IMR-90 (cell line): ENCODE measurements around the gene MYO10. TPM values are rescaled to one million over a fixed set of nuclear protein-coding genes. Genes with fewer than 3 reads are reported as not detected.
"Not testable (repeated sequence)": the region's sequence is repeated elsewhere in the genome, so short reads cannot be mapped to it uniquely, and the experiment has no call there.

Source experiments
- ATAC-seq: fragments of 200-7000 bp; cut with Tn5 transposase; 2 replicates; pipeline ENCODE4 v1.9.1; 2020; ENCODE audit warnings: low read depth, mild to moderate bottlenecking, moderate library complexity
- BruUV-seq: library from RNA; stranded (reverse); fragments of 400-500 nt; replicated peaks from 2 replicates; lab custom pipeline; 2021; lab: Mats Ljungman, UMichigan
- CTCF ChIA-PET: fragments of 300-600 bp; formaldehyde crosslinking; extraction: SDS; loops from one replicate; lab custom pipeline; 2021; ENCODE audit warnings: antibody characterized with exemption; lab: Yijun Ruan, JAX
- POLR2A ChIA-PET: fragments of 300-600 bp; sonication (Branson Sonifier 250); formaldehyde crosslinking; loops from one replicate; lab custom pipeline; 2022; ENCODE audit warnings: antibody characterized with exemption; ENCODE audit not compliant: unreplicated experiment; lab: Charles Lee
- DNase-seq: peaks from one replicate; pipeline ENCODE4 v3.0.0; 2013
- H2AFZ ChIP-seq: replicated peaks from 2 replicates; pipeline ENCODE3; 2013; ENCODE audit warnings: low read length, mild to moderate bottlenecking; ENCODE audit not compliant: poor library complexity
- H2AK5ac ChIP-seq: 2 replicates; pipeline ENCODE4 v1.6.1; 2013; ENCODE audit warnings: low read depth, low read length, inconsistent platforms
- H2AK9ac ChIP-seq: replicated peaks from 2 replicates; pipeline ENCODE3; 2013; ENCODE audit warnings: mild to moderate bottlenecking, low read depth, low read length, moderate library complexity; ENCODE audit not compliant: poor library complexity
- H2BK120ac ChIP-seq: 2 replicates; pipeline ENCODE4 v1.6.1; 2013; ENCODE audit warnings: low read depth, low read length, inconsistent platforms
- H2BK15ac ChIP-seq: 3 replicates; pipeline ENCODE4 v1.6.1; 2013; ENCODE audit warnings: low read depth, low read length, inconsistent platforms
- H2BK20ac ChIP-seq: 2 replicates; pipeline ENCODE4 v1.6.1; 2013; ENCODE audit warnings: low read depth, mild to moderate bottlenecking, inconsistent platforms, low read length, moderate library complexity
- H2BK5ac ChIP-seq: 2 replicates; pipeline ENCODE4 v1.6.1; 2013; ENCODE audit warnings: mild to moderate bottlenecking, low read depth, low read length, inconsistent platforms; ENCODE audit not compliant: poor library complexity, severe bottlenecking
- H3K14ac ChIP-seq: replicated peaks from 2 replicates; pipeline ENCODE4 v1.6.1; 2013; ENCODE audit warnings: low read depth, low read length, inconsistent platforms
- H3K18ac ChIP-seq: 2 replicates; pipeline ENCODE4 v1.6.1; 2013; ENCODE audit warnings: low read depth, low read length, control low read depth
- H3K23ac ChIP-seq: 2 replicates; pipeline ENCODE4 v1.6.1; 2013; ENCODE audit warnings: low read depth, low read length, inconsistent platforms
- H3K27ac ChIP-seq: 2 replicates; pipeline ENCODE4 v1.5.1; 2013; ENCODE audit warnings: mild to moderate bottlenecking, control low read depth, low read length; ENCODE audit not compliant: insufficient read depth
- H3K27me3 ChIP-seq: 2 replicates; pipeline ENCODE4 v1.6.1; 2013; ENCODE audit warnings: low read length; ENCODE audit not compliant: control insufficient read depth, insufficient read depth
- H3K36me3 ChIP-seq: 2 replicates; pipeline ENCODE4 v1.6.1; 2013; ENCODE audit warnings: low read length, mixed read lengths; ENCODE audit not compliant: control insufficient read depth, insufficient read depth
- H3K4ac ChIP-seq: 2 replicates; pipeline ENCODE4 v1.6.1; 2013; ENCODE audit warnings: low read depth, low read length, inconsistent platforms
- H3K4me1 ChIP-seq: 2 replicates; pipeline ENCODE4 v1.6.1; 2013; ENCODE audit warnings: low read length, mixed read lengths; ENCODE audit not compliant: control insufficient read depth, insufficient read depth
- H3K4me2 ChIP-seq: 2 replicates; pipeline ENCODE4 v1.6.1; 2013; ENCODE audit warnings: low read depth, mild to moderate bottlenecking, control low read depth, low read length, moderate library complexity
- H3K4me3 ChIP-seq: 2 replicates; pipeline ENCODE4 v1.5.1; 2013; ENCODE audit warnings: low read depth, mild to moderate bottlenecking, control low read depth, low read length, moderate library complexity; ENCODE audit not compliant: insufficient read depth
- H3K56ac ChIP-seq: 2 replicates; pipeline ENCODE4 v1.6.1; 2013; ENCODE audit warnings: low read length, inconsistent platforms; ENCODE audit not compliant: insufficient read depth; ENCODE audit errors: extremely low read depth
- H3K79me1 ChIP-seq, 2 experiments: 2 replicates each; pipeline ENCODE4 v1.6.1; 2013; ENCODE audit warnings: low read length in 2 of 2, inconsistent platforms in 1 of 2, low read depth in 1 of 2
- H3K9ac ChIP-seq: 2 replicates; pipeline ENCODE4 v1.6.1; 2013; ENCODE audit warnings: low read depth, low read length, control low read depth
- H3K9me1 ChIP-seq: 2 replicates; pipeline ENCODE4 v1.6.1; 2013; ENCODE audit warnings: low read length, inconsistent platforms; ENCODE audit not compliant: insufficient read depth
- H3K9me3 ChIP-seq: 2 replicates; pipeline ENCODE4 v1.6.1; 2013; ENCODE audit warnings: low read length; ENCODE audit not compliant: control insufficient read depth, insufficient read depth
- H4K20me1 ChIP-seq: 2 replicates; pipeline ENCODE4 v1.6.1; 2013; ENCODE audit warnings: low read length, inconsistent platforms; ENCODE audit not compliant: insufficient read depth
- H4K5ac ChIP-seq: 2 replicates; pipeline ENCODE4 v1.6.1; 2013; ENCODE audit warnings: mild to moderate bottlenecking, low read depth, low read length, control low read depth
- H4K8ac ChIP-seq, 2 experiments: 2 replicates each; pipeline ENCODE4 v1.6.1; 2013; ENCODE audit warnings: low read depth in 2 of 2, low read length in 2 of 2, control low read depth in 1 of 2, inconsistent platforms in 1 of 2
- H4K91ac ChIP-seq: 2 replicates; pipeline ENCODE4 v1.6.1; 2013; ENCODE audit warnings: low read depth, low read length, inconsistent platforms; ENCODE audit not compliant: insufficient read depth
- CEBPB ChIP-seq: IDR thresholded peaks from 2 replicates; pipeline ENCODE4 v1.6.1; 2012; ENCODE audit warnings: low read depth, low read length, improper control_type of control experiment
- FOS ChIP-seq: fragments of 150-350 bp; IDR thresholded peaks from 2 replicates; pipeline ENCODE4 v1.6.1; 2016; ENCODE audit warnings: low read depth, low read length
- RAD21 ChIP-seq: IDR thresholded peaks from 2 replicates; pipeline ENCODE4 v1.6.1; 2012; ENCODE audit warnings: low read length, improper control_type of control experiment
- RCOR1 ChIP-seq: IDR thresholded peaks from 2 replicates; pipeline ENCODE4 v1.6.1; 2012; ENCODE audit warnings: mild to moderate bottlenecking, low read length, improper control_type of control experiment; ENCODE audit not compliant: insufficient replicate concordance
- WGBS, 2 experiments: methylation state at CpG; one replicate each; pipeline versions ENCODE4 v1.1.5 to v1.1.7; 2013; ENCODE audit warnings: missing lambda C conversion rate in 2 of 2; ENCODE audit not compliant: insufficient read length in 1 of 2; ENCODE audit errors: extremely low coverage in 2 of 2; 5-methylcytosine and 5-hydroxymethylcytosine counted together
- dilution Hi-C: fragments of 300-500 bp; cut with HindIII; formaldehyde crosslinking; loops from one replicate; pipeline ENCODE4 v1.14.3; 2018; ENCODE audit warnings: low sequenced_read_pairs; ENCODE audit not compliant: unreplicated experiment
- in situ Hi-C: fragments of 300-500 bp; cut with MboI; formaldehyde crosslinking; loops from 3 replicates; pipeline ENCODE4 v1.14.3; 2019; ENCODE audit warnings: low sequenced_read_pairs, inconsistent platforms, mixed read lengths
- intact Hi-C: fragments of 100-400 bp; cut with micrococcal nuclease; formaldehyde crosslinking; loops from 2 replicates; pipeline ENCODE4 v1.10.0; 2022
- polyA plus RNA-seq, 3 experiments: library from polyadenylated mRNA; depleted of rRNA; stranded (reverse); fragments of >200 nt; gene quantifications; 2 replicates each; pipeline ENCODE4 v1.2.3, GENCODE V29; 2012; ENCODE audit warnings: low replicate concordance in 1 of 3
- total RNA-seq: library from RNA; depleted of rRNA; stranded (reverse); fragments of >200 nt; gene quantifications from 2 replicates; pipeline ENCODE4 v1.2.3, GENCODE V29; 2012
- TF ChIP-seq, protein P1 (sequence below): conservative IDR thresholded peaks from 2 replicates; pipeline ENCODE4 v1.5.1; 2012; ENCODE audit warnings: mild to moderate bottlenecking, low read depth, low read length, improper control_type of control experiment

Gene MYO10
- total and polyA plus RNA-seq, 2 of the 4 experiments (the other 2 are of a cell fraction) = 39.9 to 115 TPM

DNA sequence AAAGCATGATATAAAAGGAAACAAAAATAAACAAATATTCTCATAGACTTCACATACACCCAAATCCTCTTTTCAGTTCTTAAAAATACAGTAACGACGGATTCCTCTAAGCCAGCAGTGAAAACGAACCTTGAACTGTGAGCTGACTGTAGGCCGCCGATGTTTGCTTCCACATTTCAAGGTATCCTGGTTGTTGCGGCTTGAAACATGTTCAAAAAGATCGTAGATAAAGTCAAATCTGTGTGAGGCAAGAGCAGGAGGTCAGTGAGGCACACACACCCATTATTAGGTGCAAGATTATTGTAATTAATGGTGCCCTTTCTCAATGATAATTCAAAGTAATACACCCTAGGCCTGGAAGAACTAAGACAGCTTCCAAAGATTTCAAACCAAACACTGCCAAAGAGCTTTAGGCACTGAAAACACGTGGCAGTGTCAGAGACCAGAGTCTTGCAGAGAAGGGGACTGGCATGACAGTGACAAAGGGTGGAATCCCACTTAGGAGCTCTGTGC lies 178.0 kb downstream of the MYO10 start:
- Histone ChIP-seq H2BK15ac (no peak overlapping the region), H3K36me3 (peaks cover 53% of the 10 kb centered on the region), H3K9ac (no peak overlapping the region), H3K18ac (no peak overlapping the region), H2BK5ac (no peak overlapping the region), H3K79me1 (peaks cover 31 to 37% of the 10 kb centered on the region in 2 experiments), H2AK5ac (no peak overlapping the region), H3K9me3 (no peaks in the 10 kb centered on the region), H2BK120ac (no peak overlapping the region), H3K27me3 (no peaks in the 10 kb centered on the region), H3K23ac (peak overlapping the region; percentile 68), H4K8ac (peak overlapping the region in 1 of 2 experiments; percentile 1; a peak in 1 of 4 replicates), H3K4me1 (0 out of 2 replicates have a peak, but pooled peaks cover 1% of the 10 kb centered on the region), H4K5ac (no peak overlapping the region), H2AK9ac (no peak overlapping the region), H3K4me2 (no peak overlapping the region), H3K4me3 (no peak overlapping the region), H4K20me1 (no peaks in the 10 kb centered on the region; the same call in 1 of the 2 replicates), H3K27ac (no peak overlapping the region), H2AFZ (no peak overlapping the region), H3K14ac (no peak overlapping the region), H4K91ac (no peak overlapping the region), H3K9me1 (peaks cover 4% of the 10 kb centered on the region), H3K56ac (no peak overlapping the region), H2BK20ac (no peak overlapping the region), H3K4ac (no peak overlapping the region)
- ChIA-PET CTCF (interaction anchor here (0.7 kb wide), 1 partner anchor 432 kb away, joined by 4 read pairs; no protein-coding TSS in a partner anchor), POLR2A (no interaction called here)
- TF ChIP-seq FOS (no peak), RAD21 (no peak), CEBPB (no peak), RCOR1 (no peak)
- TF ChIP-seq, protein P1, sequence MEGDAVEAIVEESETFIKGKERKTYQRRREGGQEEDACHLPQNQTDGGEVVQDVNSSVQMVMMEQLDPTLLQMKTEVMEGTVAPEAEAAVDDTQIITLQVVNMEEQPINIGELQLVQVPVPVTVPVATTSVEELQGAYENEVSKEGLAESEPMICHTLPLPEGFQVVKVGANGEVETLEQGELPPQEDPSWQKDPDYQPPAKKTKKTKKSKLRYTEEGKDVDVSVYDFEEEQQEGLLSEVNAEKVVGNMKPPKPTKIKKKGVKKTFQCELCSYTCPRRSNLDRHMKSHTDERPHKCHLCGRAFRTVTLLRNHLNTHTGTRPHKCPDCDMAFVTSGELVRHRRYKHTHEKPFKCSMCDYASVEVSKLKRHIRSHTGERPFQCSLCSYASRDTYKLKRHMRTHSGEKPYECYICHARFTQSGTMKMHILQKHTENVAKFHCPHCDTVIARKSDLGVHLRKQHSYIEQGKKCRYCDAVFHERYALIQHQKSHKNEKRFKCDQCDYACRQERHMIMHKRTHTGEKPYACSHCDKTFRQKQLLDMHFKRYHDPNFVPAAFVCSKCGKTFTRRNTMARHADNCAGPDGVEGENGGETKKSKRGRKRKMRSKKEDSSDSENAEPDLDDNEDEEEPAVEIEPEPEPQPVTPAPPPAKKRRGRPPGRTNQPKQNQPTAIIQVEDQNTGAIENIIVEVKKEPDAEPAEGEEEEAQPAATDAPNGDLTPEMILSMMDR = no peak
- in situ Hi-C loops (no loop called here), dilution Hi-C loops (no loop called here), intact Hi-C loops (no loop called here)
- ATAC-seq (no peak), DNase-seq (no peak)
- BruUV-seq = no TSS peak
- WGBS, 2 experiments = 17% methylated on average over 1 of the region's 8 CpGs; no CpG with 5 or more reads in 1 of the 2 experiments

- H3K27me3 ChIP-seq, H4K8ac ChIP-seq, H3K4ac ChIP-seq, H3K4me2 ChIP-seq, H3K14ac ChIP-seq, H2AFZ ChIP-seq, H4K5ac ChIP-seq, CTCF ChIA-PET, H3K4me3 ChIP-seq, H3K9me3 ChIP-seq, H3K9me1 ChIP-seq, POLR2A ChIA-PET, H3K4me1 ChIP-seq, H2BK5ac ChIP-seq, H3K56ac ChIP-seq, H4K91ac ChIP-seq, dilution Hi-C loops, H2AK9ac ChIP-seq, H3K9ac ChIP-seq, H2BK20ac ChIP-seq, BruUV-seq, in situ Hi-C loops, H4K20me1 ChIP-seq, H2AK5ac ChIP-seq, H3K18ac ChIP-seq, H2BK120ac ChIP-seq, H3K23ac ChIP-seq, DNase-seq, intact Hi-C loops, H3K27ac ChIP-seq, H2BK15ac ChIP-seq: not testable (repeated sequence)
- Histone ChIP-seq H3K79me1 (peaks cover 34 to 40% of the 10 kb centered on the region in 2 experiments), H3K36me3 (peaks cover 52% of the 10 kb centered on the region)
- 0 out of 2 replicates have a peak, but pooled peaks have one; percentile 38 for ATAC-seq
- WGBS, 2 experiments = no CpG with 5 or more reads among the region's 6 CpGs
Measured at GRCh38 chr5:16757577-16757976, 178.5 kb downstream of the MYO10 start.
